Frontal cortex (tissue), 4 donors: ENCODE measurements around the gene NDRG2. TPM values are rescaled to one million over a fixed set of nuclear protein-coding genes. Genes with fewer than 3 reads are reported as not detected.
"Not testable (repeated sequence)": the region's sequence is repeated elsewhere in the genome, so short reads cannot be mapped to it uniquely, and the experiment has no call there.

Experiments
- DNase-seq, 2 donors: peaks; one replicate each; pipeline ENCODE4 v3.0.0; 2012; ENCODE audit warnings: low spot score in 2 of 2
- FAIRE-seq: peaks from 2 replicates; lab custom pipeline; 2012; peaks lifted over from hg19 to GRCh38; lab: Jason Lieb, UNC
- total RNA-seq: library from RNA; depleted of rRNA; stranded (reverse); fragments of >200 nt; gene quantifications from one replicate; pipeline ENCODE4 v1.2.3, GENCODE V29; 2014
- donor health status: control.
- donor health status: control.
- donor health status: control.

The NDRG2 gene
- total RNA-seq, 1 donor from 2014 or later: 92.9 TPM

GRCh38 chr14:20986811-20987210 lies 38.0 kb downstream of the NDRG2 start:
- no peak for FAIRE-seq
- DNase-seq: no peak

- not testable (repeated sequence) for FAIRE-seq
Observed at GRCh38 chr14:20985650-20986049, 39.2 kb downstream of the NDRG2 start.

GRCh38 chr14:20982646-20983369 lies 42.1 kb downstream of the NDRG2 start:
- FAIRE-seq (no peak), DNase-seq (no peak)

More at GRCh38 chr14:20985650-20986049, 39.2 kb downstream of the NDRG2 start:
- not testable (repeated sequence) for DNase-seq

- no peak for FAIRE-seq
- DNase-seq: no peak
Observed at GRCh38 chr14:20980906-20981305, 44.0 kb downstream of the NDRG2 start.

- FAIRE-seq (no peak), DNase-seq (no peak)
Observed at GRCh38 chr14:20978687-20979086, 46.2 kb downstream of the NDRG2 start.

- FAIRE-seq (no peak), DNase-seq (no peak)
Observed at GRCh38 chr14:20976291-20976690, 48.6 kb downstream of the NDRG2 start.

GRCh38 chr14:20973501-20973900 lies 51.4 kb downstream of the NDRG2 start:
- no peak for DNase-seq

GRCh38 chr14:20971705-20972021 lies 53.2 kb downstream of the NDRG2 start:
- FAIRE-seq: no peak

More at GRCh38 chr14:20973501-20973900, 51.4 kb downstream of the NDRG2 start:
- no peak for FAIRE-seq

GRCh38 chr14:20970983-20971704 lies 53.7 kb downstream of the NDRG2 start:
- FAIRE-seq (no peak), DNase-seq (peak; percentile 63 to 84)

More at GRCh38 chr14:20971705-20972021, 53.2 kb downstream of the NDRG2 start:
- DNase-seq: no peak

- FAIRE-seq (no peak), DNase-seq (no peak)
Observed at GRCh38 chr14:20970647-20970982, 54.2 kb downstream of the NDRG2 start.

- FAIRE-seq (no peak), DNase-seq (no peak)
Observed at GRCh38 chr14:20969336-20969735, 55.5 kb downstream of the NDRG2 start.

Other genes starting within 250 kb of the NDRG2 start
- 1.2 TPM for gene RNASE6, start 243.8 kb downstream of the NDRG2 start, total RNA-seq
- 12.2 TPM for gene RNASE1, start 222.2 kb downstream of the NDRG2 start, total RNA-seq
- gene RNASE3, start 133.7 kb downstream of the NDRG2 start, total RNA-seq: not detected
- not detected for gene RNASE2, start 69.6 kb downstream of the NDRG2 start, total RNA-seq
- 27.7 TPM for gene METTL17, start 35.1 kb downstream of the NDRG2 start, total RNA-seq
- gene SLC39A2, start 25.8 kb downstream of the NDRG2 start, total RNA-seq: not detected
- not detected for gene TPPP2, start 5.2 kb upstream of the NDRG2 start, total RNA-seq
- gene RNASE13, start 9.7 kb upstream of the NDRG2 start, total RNA-seq: not detected
- gene RNASE7, start 17.3 kb upstream of the NDRG2 start, total RNA-seq: not detected
- gene RNASE8, start 32.8 kb upstream of the NDRG2 start, total RNA-seq: not detected
- gene ARHGEF40, start 45.2 kb upstream of the NDRG2 start, total RNA-seq: 11.4 TPM
- gene ZNF219, start 73.6 kb upstream of the NDRG2 start, total RNA-seq: 6.9 TPM
- not detected for gene TMEM253, start 76.0 kb upstream of the NDRG2 start, total RNA-seq
- not detected for gene OR5AU1, start 131.0 kb upstream of the NDRG2 start, total RNA-seq
- gene HNRNPC, start 244.4 kb upstream of the NDRG2 start, total RNA-seq: 614 TPM